ENCODE measurements around the gene ARFGAP3.
"Not testable (repeated sequence)": the region's sequence is repeated elsewhere in the genome, so short reads cannot be mapped to it uniquely, and the experiment has no call there.

Gene ARFGAP3

DNA sequence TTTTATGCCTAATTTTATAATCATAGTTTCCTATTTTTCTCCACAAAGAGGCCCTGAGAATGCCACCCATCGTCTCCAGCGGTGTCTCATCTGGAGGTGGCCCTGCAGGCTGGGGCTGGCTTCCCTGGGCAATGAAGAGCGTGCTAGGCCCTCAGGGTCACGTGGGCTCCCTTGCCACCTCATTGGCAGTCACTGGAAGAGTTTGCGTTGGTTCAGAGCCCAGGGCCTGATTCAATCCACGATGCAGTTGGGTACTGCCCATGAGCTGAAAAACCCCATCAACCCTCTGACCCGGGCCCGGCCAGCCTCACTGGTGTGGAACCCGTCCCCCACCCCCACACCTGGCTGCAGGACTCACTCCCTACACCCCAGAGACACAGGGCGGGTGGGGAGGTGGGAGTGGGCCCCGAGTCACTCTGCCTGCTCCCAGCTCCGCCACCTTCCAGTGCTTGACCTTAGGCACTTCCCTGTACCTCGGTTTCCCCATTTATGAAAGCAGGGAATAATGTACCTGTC is 93.0 kb downstream of the ARFGAP3 start:
- FAIRE-seq, result no peak

DNA sequence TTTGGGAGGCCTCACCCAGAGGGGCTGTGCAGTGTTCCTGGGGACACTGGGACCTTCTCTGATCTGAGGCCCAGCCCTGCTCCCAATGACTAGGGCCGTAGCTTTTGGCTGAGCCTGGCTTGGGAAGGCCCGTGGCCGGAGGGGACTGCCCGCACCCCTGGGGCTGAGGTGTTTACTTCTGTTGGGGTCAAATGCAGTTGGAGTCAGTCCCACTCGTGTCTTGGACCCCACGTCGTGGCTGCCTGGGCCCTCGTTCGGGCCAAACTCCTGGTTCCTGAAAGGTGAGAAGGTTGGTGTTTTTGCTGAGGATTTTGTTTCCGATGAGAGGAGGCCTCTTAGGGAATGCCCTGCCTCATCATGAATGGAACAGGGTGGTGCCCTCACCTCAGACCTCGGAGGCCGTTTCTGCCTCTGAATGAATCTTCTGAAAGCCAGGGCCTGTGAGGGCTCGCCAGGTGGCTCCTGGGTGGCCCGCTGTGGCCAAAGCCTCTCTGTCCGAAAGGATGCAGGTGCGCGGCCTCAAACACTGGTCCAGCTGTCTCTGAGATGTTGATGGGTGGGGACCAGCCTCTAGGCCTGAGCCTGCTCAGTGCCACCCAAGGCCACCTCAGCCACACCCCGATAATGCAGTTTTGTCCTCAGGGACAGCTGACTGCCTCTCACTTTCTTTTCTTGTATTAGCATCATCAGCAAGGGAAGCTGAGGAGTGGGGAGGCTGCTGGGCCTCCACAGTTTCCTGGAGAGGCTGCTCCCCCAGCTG is 96.1 kb downstream of the ARFGAP3 start:
- no peak for FAIRE-seq

DNA sequence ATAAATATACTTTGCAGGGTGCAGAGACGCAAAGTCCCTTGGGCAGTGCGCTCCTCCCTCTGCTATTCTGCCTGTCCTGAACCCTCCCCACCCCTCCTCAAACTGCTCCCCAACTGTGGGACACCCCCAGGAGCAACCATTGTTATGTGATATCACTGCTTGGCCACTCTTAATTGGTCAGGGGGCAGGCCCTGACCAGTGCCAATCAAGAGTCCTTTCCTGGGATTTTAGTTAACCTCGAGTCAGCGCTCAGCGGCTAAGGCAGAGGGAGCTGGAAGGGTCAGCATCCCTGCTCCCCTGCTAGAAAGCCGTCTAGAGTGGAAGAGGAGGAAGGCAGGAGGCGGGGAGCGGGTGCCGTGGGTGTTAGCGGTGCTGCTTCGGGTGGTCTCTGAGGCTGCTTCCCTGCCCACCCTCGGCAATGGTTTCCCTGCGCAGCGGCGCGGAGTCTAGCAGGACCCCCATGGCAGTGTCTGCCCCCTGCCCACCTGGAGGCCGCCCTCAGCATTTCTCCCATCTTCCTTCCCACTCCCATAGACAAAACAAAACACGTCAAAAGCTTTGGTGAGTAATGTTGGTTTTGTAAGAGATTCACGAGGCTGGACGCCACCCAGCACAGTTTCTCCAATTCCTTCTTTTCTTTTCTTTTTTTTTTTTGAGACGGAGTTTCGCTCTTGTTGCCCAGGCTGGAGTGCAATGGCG is 98.0 kb downstream of the ARFGAP3 start:
- no peak for FAIRE-seq

DNA sequence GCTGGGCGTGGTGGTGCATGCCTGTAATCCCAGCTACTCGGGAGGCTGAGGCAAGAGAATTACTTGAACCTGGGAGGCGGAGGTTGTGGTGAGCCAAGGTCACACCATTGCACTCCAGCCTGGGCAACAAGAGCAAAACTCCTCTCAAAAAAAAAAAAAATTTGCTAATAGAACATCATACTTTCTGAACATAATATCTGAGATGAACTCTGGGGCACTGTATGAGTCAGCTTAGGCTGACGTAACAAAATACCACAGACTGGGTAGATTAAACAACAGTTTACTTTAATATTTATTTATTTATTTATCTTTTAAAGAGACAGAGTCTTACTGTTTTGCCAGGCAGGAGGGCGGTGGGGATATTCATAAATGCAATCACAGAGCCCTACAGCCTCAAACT is 101.5 kb downstream of the ARFGAP3 start:
- not testable (repeated sequence) for FAIRE-seq

GRCh38 chr22:42755121-42755520 is 102.0 kb downstream of the ARFGAP3 start:
- FAIRE-seq, result not testable (repeated sequence)

- FAIRE-seq, result no peak
These were observed 102.4 kb downstream of the ARFGAP3 start for GRCh38 chr22:42754658-42755057.

GRCh38 chr22:42752912-42753311 is 104.2 kb downstream of the ARFGAP3 start:
- no peak for FAIRE-seq

- FAIRE-seq, result no peak
These were observed 104.8 kb downstream of the ARFGAP3 start for GRCh38 chr22:42752230-42752746.

DNA sequence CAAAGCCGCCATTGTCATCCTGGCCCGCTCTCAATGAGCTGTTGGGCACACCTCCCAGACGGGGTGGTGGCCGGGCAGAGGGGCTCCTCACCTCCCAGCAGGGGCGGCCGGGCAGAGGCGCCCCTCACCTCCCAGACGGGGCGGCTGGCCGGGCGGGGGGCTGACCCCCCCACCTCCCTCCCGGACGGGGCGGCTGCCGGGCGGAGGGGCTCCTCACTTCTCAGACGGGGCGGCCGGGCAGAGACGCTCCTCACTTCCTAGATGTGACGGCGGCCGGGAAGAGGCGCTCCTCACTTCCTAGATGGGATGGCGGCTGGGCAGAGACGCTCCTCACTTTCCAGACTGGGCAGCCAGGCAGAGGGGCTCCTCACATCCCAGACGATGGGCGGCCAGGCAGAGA is 106.7 kb downstream of the ARFGAP3 start:
- FAIRE-seq, result not testable (repeated sequence)

DNA sequence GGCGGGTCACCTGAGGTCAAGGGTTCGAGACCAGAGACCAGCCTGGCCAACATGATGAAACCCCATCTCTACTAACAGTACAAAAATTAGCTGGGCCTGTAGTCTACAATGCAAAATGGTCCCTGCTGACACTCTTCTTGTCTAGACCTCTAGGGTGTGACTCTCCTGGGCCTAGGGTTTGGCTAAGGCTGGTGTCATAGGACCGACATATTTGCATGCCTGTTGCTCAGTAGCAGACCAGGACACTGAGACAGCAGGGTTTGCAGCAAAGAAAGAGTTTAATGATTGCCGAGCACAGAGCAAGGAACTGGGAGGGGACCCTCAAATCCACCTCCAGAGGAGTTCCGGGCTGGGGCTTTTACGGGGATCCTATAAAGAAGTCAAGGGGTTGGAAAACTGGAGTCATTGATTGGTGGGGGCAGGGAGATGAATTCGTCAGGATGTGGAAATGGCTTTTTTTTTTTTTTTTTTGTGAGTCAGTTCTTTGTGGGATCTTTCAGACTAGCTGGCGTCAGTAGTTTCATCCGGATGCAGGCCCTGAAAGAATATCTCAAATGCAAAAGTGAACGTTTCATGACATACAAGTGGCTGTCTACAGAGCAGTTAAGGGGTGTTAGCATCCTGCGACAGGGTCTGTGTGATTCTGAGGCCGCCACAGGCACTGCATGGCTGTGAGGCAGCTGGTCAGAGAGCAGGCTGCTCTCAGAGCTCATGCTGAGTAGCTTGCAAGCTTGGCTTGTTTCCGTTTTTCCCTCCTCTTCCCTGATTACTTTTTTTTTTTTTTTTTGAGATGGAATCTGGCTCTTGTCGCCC is 109.2 kb downstream of the ARFGAP3 start:
- FAIRE-seq, result no peak

All from islet of Langerhans (tissue), 1 donor.